KOPT-K1 (cell line): ENCODE results near the gene USP35.
"Not testable (repeated sequence)": the region's sequence is repeated elsewhere in the genome, so short reads cannot be mapped to it uniquely, and the experiment has no call there.

Experiments used
- H3K27ac ChIP-seq: fragments of 200-600 bp; sonication (generic); 2 replicates; pipeline ENCODE4 v1.5.1; 2016; ENCODE audit warnings: antibody characterized with exemption, mild to moderate bottlenecking, low read depth, low read length; ENCODE audit not compliant: poor library complexity, severe bottlenecking
- H3K36me3 ChIP-seq: fragments of 200-600 bp; sonication (generic); 2 replicates; pipeline ENCODE4 v1.5.1; 2017; ENCODE audit warnings: antibody characterized with exemption, mild to moderate bottlenecking, low read length, moderate library complexity; ENCODE audit not compliant: insufficient read depth
- H3K9me3 ChIP-seq: fragments of 200-600 bp; sonication (generic); 2 replicates; pipeline ENCODE4 v1.5.1; 2017; ENCODE audit warnings: antibody characterized with exemption, low read length, mild to moderate bottlenecking; ENCODE audit not compliant: insufficient read depth, poor library complexity, severe bottlenecking

Gene USP35

GRCh38 chr11:78213526-78214330, 25.0 kb downstream of the USP35 start:
- H3K9me3 ChIP-seq: no peaks in the 10 kb centered on the region
- peaks cover 70% of the 10 kb centered on the region for H3K36me3 ChIP-seq
- H3K27ac ChIP-seq: peak overlapping the region; percentile 63

- no peaks in the 10 kb centered on the region for H3K9me3 ChIP-seq
- peak overlapping the region; percentile 63 for H3K27ac ChIP-seq
- peaks cover 77% of the 10 kb centered on the region for H3K36me3 ChIP-seq
Measured at GRCh38 chr11:78214331-78215194, 25.8 kb downstream of the USP35 start.

- Histone ChIP-seq H3K27ac (peak overlapping the region; percentile 63), H3K36me3 (peaks cover 87% of the 10 kb centered on the region), H3K9me3 (no peaks in the 10 kb centered on the region)
Measured at GRCh38 chr11:78216021-78216420, 27.3 kb downstream of the USP35 start.

- peak overlapping the region; percentile 63 for H3K27ac ChIP-seq
- H3K36me3 ChIP-seq: peaks cover 94% of the 10 kb centered on the region
Measured at GRCh38 chr11:78216571-78217287, 28.0 kb downstream of the USP35 start.

GRCh38 chr11:78217650-78218541, 29.2 kb downstream of the USP35 start:
- Histone ChIP-seq H3K27ac (peak overlapping the region; percentile 63), H3K36me3 (peaks cover 99% of the 10 kb centered on the region), H3K9me3 (no peaks in the 10 kb centered on the region)

More at GRCh38 chr11:78216571-78217287, 28.0 kb downstream of the USP35 start:
- H3K9me3 ChIP-seq: no peaks in the 10 kb centered on the region

- Histone ChIP-seq H3K27ac (peak overlapping the region; percentile 7), H3K36me3 (peaks cover 99% of the 10 kb centered on the region), H3K9me3 (no peaks in the 10 kb centered on the region)
Measured at GRCh38 chr11:78218707-78219492, 30.2 kb downstream of the USP35 start.

GRCh38 chr11:78219493-78220217, 30.9 kb downstream of the USP35 start:
- Histone ChIP-seq H3K9me3 (no peaks in the 10 kb centered on the region), H3K27ac (peak overlapping the region; percentile 12), H3K36me3 (peaks cover 99% of the 10 kb centered on the region)

GRCh38 chr11:78220218-78221157, 31.8 kb downstream of the USP35 start:
- peaks cover 99% of the 10 kb centered on the region for H3K36me3 ChIP-seq

GRCh38 chr11:78221396-78222315, 32.9 kb downstream of the USP35 start:
- Histone ChIP-seq H3K27ac (peak overlapping the region; percentile 17), H3K36me3 (peaks cover 99% of the 10 kb centered on the region)

More at GRCh38 chr11:78220218-78221157, 31.8 kb downstream of the USP35 start:
- H3K27ac ChIP-seq: peak overlapping the region; percentile 12
- H3K9me3 ChIP-seq: no peaks in the 10 kb centered on the region

GRCh38 chr11:78222726-78223125, 34.0 kb downstream of the USP35 start:
- H3K9me3 ChIP-seq, H3K27ac ChIP-seq: not testable (repeated sequence)
- peaks cover 99% of the 10 kb centered on the region for H3K36me3 ChIP-seq

More at GRCh38 chr11:78221396-78222315, 32.9 kb downstream of the USP35 start:
- H3K9me3 ChIP-seq: no peaks in the 10 kb centered on the region

- peaks cover 99% of the 10 kb centered on the region for H3K36me3 ChIP-seq
- H3K9me3 ChIP-seq: no peaks in the 10 kb centered on the region
- H3K27ac ChIP-seq: peak overlapping the region; percentile 9
Measured at GRCh38 chr11:78223320-78223954, 34.7 kb downstream of the USP35 start.
